Activated T-helper 2 cell treated with anti-CD3 and anti-CD28 coated beads, Interferon-gamma antibody, Interleukin-2, Interleukin-4, amounts not matched to agents 10 μg/mL and 5 μg/mL and 100 μg/mL, durations not matched to agents 14 hours and 24 hours and 36 hours (primary cell): ENCODE measurements around the gene PCNX1. TPM values are rescaled to one million over a fixed set of nuclear protein-coding genes. Genes with fewer than 3 reads are reported as not detected.
"Not testable (repeated sequence)": the region's sequence is repeated elsewhere in the genome, so short reads cannot be mapped to it uniquely, and the experiment has no call there.

ENCODE experiments used
- DNase-seq: peaks from one replicate; pipeline ENCODE4 v3.0.0; 2021; ENCODE audit warnings: low spot score
- H3K27ac Mint-ChIP-seq: one replicate; pipeline ENCODE4 v1.8.0; 2021; ENCODE audit warnings: mixed read lengths
- H3K27me3 Mint-ChIP-seq: one replicate; pipeline ENCODE4 v1.8.0; 2021; ENCODE audit warnings: low read depth, mixed read lengths
- H3K36me3 Mint-ChIP-seq: one replicate; pipeline ENCODE4 v1.8.0; 2021; ENCODE audit warnings: low read depth, mixed read lengths
- H3K4me1 Mint-ChIP-seq: one replicate; pipeline ENCODE4 v1.8.0; 2021; ENCODE audit warnings: low read depth, mixed read lengths
- H3K4me3 Mint-ChIP-seq: one replicate; pipeline ENCODE4 v1.8.0; 2021; ENCODE audit warnings: low read depth, mild to moderate bottlenecking, moderate library complexity, mixed read lengths
- H3K9me3 Mint-ChIP-seq: one replicate; pipeline ENCODE4 v1.8.0; 2021; ENCODE audit warnings: mixed read lengths
- intact Hi-C: fragments of 100-400 bp; cut with micrococcal nuclease; formaldehyde crosslinking; loops from one replicate; pipeline ENCODE4 v1.15.1; 2023
- total RNA-seq: library from RNA; stranded (reverse); gene quantifications from 2 replicates; pipeline ENCODE4 v1.2.3, GENCODE V29; 2022

PCNX1 gene
- total RNA-seq, 1 donor from 2014 or later: 54.5 TPM

DNA sequence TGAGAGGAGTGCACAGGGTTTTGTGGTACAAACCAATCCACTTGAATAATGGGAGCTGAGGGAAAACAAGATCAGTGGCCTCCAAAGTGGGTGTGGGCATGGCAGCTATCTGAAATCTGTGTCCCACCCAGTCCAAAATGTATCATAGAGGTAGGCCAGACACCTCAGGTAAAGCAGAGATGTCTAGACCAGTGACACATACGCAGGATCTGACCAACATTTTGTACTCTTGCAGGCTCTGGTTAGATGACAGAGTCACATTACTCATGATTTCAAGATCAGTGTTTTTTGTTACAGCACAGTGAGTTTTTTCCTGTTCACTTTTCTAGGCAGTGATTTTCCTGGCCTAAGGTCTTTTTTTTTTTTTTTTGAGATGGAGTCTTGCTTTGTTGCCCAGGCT lies 211.8 kb downstream of the PCNX1 start:
- no peak overlapping the region for H3K4me3 Mint-ChIP-seq
- peaks cover 18% of the 10 kb centered on the region for H3K4me1 Mint-ChIP-seq
- peak overlapping the region; percentile 64 for H3K27ac Mint-ChIP-seq
- DNase-seq: no peak
- no peaks in the 10 kb centered on the region for H3K9me3 Mint-ChIP-seq
- no peaks in the 10 kb centered on the region for H3K27me3 Mint-ChIP-seq
- intact Hi-C loops: loop anchor here (5.0 kb wide), 1 partner anchor 633 kb away; no protein-coding TSS in a partner anchor
- peaks cover 23% of the 10 kb centered on the region for H3K36me3 Mint-ChIP-seq

GRCh38 chr14:71119832-71120231 lies 212.6 kb downstream of the PCNX1 start:
- no peak overlapping the region for H3K4me3 Mint-ChIP-seq
- intact Hi-C loops: loop anchor here (5.0 kb wide), 1 partner anchor 632 kb away; no protein-coding TSS in a partner anchor
- peaks cover 17% of the 10 kb centered on the region for H3K36me3 Mint-ChIP-seq
- H3K27me3 Mint-ChIP-seq: no peaks in the 10 kb centered on the region
- no peak overlapping the region for H3K27ac Mint-ChIP-seq
- DNase-seq: no peak
- H3K4me1 Mint-ChIP-seq: peaks cover 18% of the 10 kb centered on the region
- no peaks in the 10 kb centered on the region for H3K9me3 Mint-ChIP-seq

DNA sequence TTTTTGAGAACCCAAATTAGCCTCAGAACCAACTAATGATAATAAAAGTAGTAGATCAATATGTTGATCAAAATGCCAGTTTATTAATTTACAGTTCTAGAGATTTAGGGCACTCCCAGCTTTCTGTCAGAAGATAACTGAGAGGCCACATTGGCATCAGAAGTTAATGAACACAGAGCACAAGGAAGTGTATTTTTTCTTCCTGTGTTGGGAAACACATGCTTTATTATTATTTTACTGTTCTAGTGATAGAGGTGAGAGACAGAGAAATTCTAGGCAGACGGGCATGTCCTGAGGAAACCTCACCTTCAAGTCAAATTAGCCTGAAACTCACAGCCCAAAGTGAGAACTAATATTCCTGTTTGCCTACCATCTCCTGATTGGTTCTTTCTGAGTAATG lies 213.7 kb downstream of the PCNX1 start:
- Mint-ChIP-seq H3K9me3 (no peaks in the 10 kb centered on the region), H3K27ac (no peak overlapping the region), H3K36me3 (peaks cover 17% of the 10 kb centered on the region), H3K4me3 (no peak overlapping the region), H3K4me1 (peaks cover 18% of the 10 kb centered on the region), H3K27me3 (no peaks in the 10 kb centered on the region)
- intact Hi-C loops: no loop called here
- no peak for DNase-seq

- Mint-ChIP-seq H3K36me3 (peaks cover 15% of the 10 kb centered on the region), H3K9me3 (no peaks in the 10 kb centered on the region), H3K27ac (no peak overlapping the region), H3K4me3 (no peak overlapping the region), H3K27me3 (no peaks in the 10 kb centered on the region), H3K4me1 (peaks cover 18% of the 10 kb centered on the region)
- no peak for DNase-seq
- intact Hi-C loops: no loop called here
These were observed 214.5 kb downstream of the PCNX1 start for GRCh38 chr14:71121711-71122110.

- Mint-ChIP-seq H3K4me1 (peaks cover 18% of the 10 kb centered on the region), H3K36me3 (peaks cover 9% of the 10 kb centered on the region), H3K27me3 (no peaks in the 10 kb centered on the region), H3K4me3 (no peak overlapping the region), H3K9me3 (no peaks in the 10 kb centered on the region), H3K27ac (no peak overlapping the region)
- intact Hi-C loops: no loop called here
- no peak for DNase-seq
These were observed 215.8 kb downstream of the PCNX1 start for GRCh38 chr14:71122866-71123565.

GRCh38 chr14:71123579-71124135 lies 216.4 kb downstream of the PCNX1 start:
- Mint-ChIP-seq H3K4me3 (no peak overlapping the region), H3K36me3 (peaks cover 6% of the 10 kb centered on the region), H3K27ac (no peak overlapping the region), H3K9me3 (no peaks in the 10 kb centered on the region), H3K4me1 (peaks cover 14% of the 10 kb centered on the region), H3K27me3 (no peaks in the 10 kb centered on the region)
- no peak for DNase-seq
- intact Hi-C loops: no loop called here

GRCh38 chr14:71129716-71130490 lies 222.6 kb downstream of the PCNX1 start:
- H3K4me3 Mint-ChIP-seq, H3K27ac Mint-ChIP-seq, H3K9me3 Mint-ChIP-seq, H3K36me3 Mint-ChIP-seq, H3K27me3 Mint-ChIP-seq, intact Hi-C loops, DNase-seq: not testable (repeated sequence)
- H3K4me1 Mint-ChIP-seq: peaks cover 14% of the 10 kb centered on the region

- no peaks in the 10 kb centered on the region for H3K36me3 Mint-ChIP-seq
- no peaks in the 10 kb centered on the region for H3K27me3 Mint-ChIP-seq
- no peak overlapping the region for H3K4me3 Mint-ChIP-seq
- peaks cover 14% of the 10 kb centered on the region for H3K4me1 Mint-ChIP-seq
- DNase-seq: no peak
- intact Hi-C loops: no loop called here
- H3K27ac Mint-ChIP-seq: no peak overlapping the region
- no peaks in the 10 kb centered on the region for H3K9me3 Mint-ChIP-seq
These were observed 223.4 kb downstream of the PCNX1 start for GRCh38 chr14:71130491-71131179.

DNA sequence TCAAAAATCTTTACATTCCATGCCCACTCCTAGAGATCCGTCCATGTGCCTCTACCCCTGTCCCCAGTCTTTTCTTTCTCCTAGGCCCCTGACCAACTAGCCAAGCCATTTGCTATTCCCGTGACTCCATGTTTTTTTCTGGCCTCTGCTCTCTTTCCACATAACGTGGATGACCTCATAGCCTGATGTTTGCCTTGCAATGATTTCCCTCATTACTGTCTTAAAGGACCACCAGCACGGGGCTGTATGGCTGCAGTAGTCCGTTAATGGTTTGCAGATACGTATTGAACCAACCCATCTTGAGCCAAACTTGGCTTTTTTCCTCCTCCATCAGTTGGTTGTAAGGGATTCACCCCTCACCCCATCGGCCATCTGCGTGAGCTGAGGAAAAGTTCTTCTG lies 226.0 kb downstream of the PCNX1 start:
- intact Hi-C loops: no loop called here
- H3K27ac Mint-ChIP-seq: no peak overlapping the region

GRCh38 chr14:71135496-71135895 lies 228.2 kb downstream of the PCNX1 start:
- intact Hi-C loops: no loop called here

More for the DNA sequence above, 226.0 kb downstream of the PCNX1 start:
- Mint-ChIP-seq H3K4me3 (no peak overlapping the region), H3K9me3 (no peaks in the 10 kb centered on the region), H3K36me3 (no peaks in the 10 kb centered on the region), H3K27me3 (no peaks in the 10 kb centered on the region), H3K4me1 (peaks cover 18% of the 10 kb centered on the region)
- no peak for DNase-seq

DNA sequence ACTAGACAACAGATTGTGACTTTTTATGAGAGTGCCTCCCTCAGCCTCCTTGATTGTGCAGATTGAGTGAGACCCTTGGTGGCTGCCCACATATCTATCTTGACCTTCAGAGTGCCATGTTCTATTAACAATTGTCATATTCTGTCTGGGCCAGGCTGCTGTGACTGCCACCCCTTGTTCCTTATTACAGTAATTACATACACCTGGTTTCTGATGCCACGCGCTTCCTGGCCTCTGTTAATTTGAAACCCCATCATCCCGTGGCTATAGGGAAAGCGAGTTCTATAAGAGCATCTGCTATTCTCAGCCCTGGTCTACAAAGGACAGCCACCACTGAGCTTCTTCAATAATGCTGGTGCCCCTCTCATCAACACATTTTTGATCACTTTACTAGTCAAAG lies 228.7 kb downstream of the PCNX1 start:
- Mint-ChIP-seq H3K27ac (no peak overlapping the region), H3K4me3 (no peak overlapping the region), H3K27me3 (no peaks in the 10 kb centered on the region), H3K9me3 (no peaks in the 10 kb centered on the region), H3K36me3 (no peaks in the 10 kb centered on the region), H3K4me1 (peaks cover 28% of the 10 kb centered on the region)
- intact Hi-C loops: no loop called here
- DNase-seq: no peak

More at GRCh38 chr14:71135496-71135895, 228.2 kb downstream of the PCNX1 start:
- no peak overlapping the region for H3K27ac Mint-ChIP-seq
- peaks cover 30% of the 10 kb centered on the region for H3K4me1 Mint-ChIP-seq
- no peaks in the 10 kb centered on the region for H3K27me3 Mint-ChIP-seq
- no peaks in the 10 kb centered on the region for H3K36me3 Mint-ChIP-seq
- no peak overlapping the region for H3K4me3 Mint-ChIP-seq
- DNase-seq: no peak
- no peaks in the 10 kb centered on the region for H3K9me3 Mint-ChIP-seq

DNA sequence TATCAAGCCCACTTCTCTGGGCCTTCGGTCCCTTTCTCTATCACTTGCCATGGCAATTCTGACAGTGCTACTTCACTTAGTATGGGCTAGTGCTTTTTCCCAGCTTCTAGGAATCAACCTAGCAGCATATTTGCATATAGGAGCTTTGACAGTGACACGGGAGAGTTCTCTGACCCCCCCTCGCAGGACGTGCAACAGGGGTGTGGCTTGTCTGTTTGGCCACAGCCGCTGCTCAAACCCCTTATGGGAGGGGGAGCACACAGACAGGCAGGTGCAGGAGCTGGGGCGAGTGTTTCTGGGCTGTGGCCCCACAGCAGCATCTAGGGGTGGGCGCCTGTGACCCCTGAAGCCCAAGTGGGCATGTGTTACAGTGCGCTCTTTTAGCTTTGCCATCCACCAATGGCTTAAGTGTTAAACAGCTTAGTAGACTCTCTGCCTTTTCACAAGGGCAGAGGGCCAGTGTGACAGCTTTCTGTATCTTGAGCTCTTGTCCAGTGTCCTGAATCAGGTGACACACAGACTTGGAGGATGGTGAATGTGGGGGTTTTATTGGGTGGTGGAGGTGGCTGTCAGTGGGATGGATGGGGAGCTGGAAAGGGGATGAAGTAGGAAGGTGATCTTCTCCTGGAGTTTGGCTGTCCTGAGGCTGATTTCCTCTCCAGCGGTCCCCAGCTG lies 229.3 kb downstream of the PCNX1 start:
- Mint-ChIP-seq H3K9me3 (no peaks in the 10 kb centered on the region), H3K27me3 (no peaks in the 10 kb centered on the region), H3K36me3 (no peaks in the 10 kb centered on the region), H3K4me1 (peaks cover 28% of the 10 kb centered on the region), H3K4me3 (no peak overlapping the region), H3K27ac (no peak overlapping the region)
- intact Hi-C loops: no loop called here
- no peak for DNase-seq
